Fibroblast of villous mesenchyme (primary cell): ENCODE measurements around the gene ETNK1. TPM values are rescaled to one million over a fixed set of nuclear protein-coding genes. Genes with fewer than 3 reads are reported as not detected.
"Not testable (repeated sequence)": the region's sequence is repeated elsewhere in the genome, so short reads cannot be mapped to it uniquely, and the experiment has no call there.

Experiments used
- DNase-seq: peaks from one replicate; pipeline ENCODE4 v3.0.0-alpha.2; 2010; ENCODE audit warnings: low read depth
- H3K4me3 ChIP-seq: 2 replicates; pipeline ENCODE4 v1.5.1; 2011; ENCODE audit warnings: low read depth, mild to moderate bottlenecking, low read length
- CTCF ChIP-seq: IDR thresholded peaks from 2 replicates; pipeline ENCODE4 v1.5.1; 2012; ENCODE audit warnings: low read depth, mild to moderate bottlenecking, low read length; ENCODE audit not compliant: insufficient read depth
- total RNA-seq: library from RNA; depleted of rRNA; stranded (reverse); fragments of >200 nt; gene quantifications from 2 replicates; pipeline ENCODE4 v1.2.3, GENCODE V29; 2012

The ETNK1 gene
- total RNA-seq, 1 donor = 70.8 TPM

GRCh38 chr12:22593864-22594263, 31.1 kb upstream of the ETNK1 start:
- no peak for DNase-seq
- H3K4me3 ChIP-seq = no peak overlapping the region
- no peak for TF ChIP-seq CTCF

- H3K4me3 ChIP-seq, DNase-seq: not testable (repeated sequence)
Measured at GRCh38 chr12:22597539-22597938, 27.4 kb upstream of the ETNK1 start.

- DNase-seq = no peak
- H3K4me3 ChIP-seq = no peak overlapping the region
- TF ChIP-seq CTCF = no peak
Measured at GRCh38 chr12:22598141-22598762, 26.7 kb upstream of the ETNK1 start.

- no peak overlapping the region for H3K4me3 ChIP-seq
- no peak for DNase-seq
- no peak for TF ChIP-seq CTCF
Measured at GRCh38 chr12:22598763-22599161, 26.2 kb upstream of the ETNK1 start.

- H3K4me3 ChIP-seq = no peak overlapping the region
- TF ChIP-seq CTCF = no peak
- DNase-seq = no peak
Measured at GRCh38 chr12:22600181-22600580, 24.8 kb upstream of the ETNK1 start.

- H3K4me3 ChIP-seq = no peak overlapping the region
- no peak for DNase-seq
- no peak for TF ChIP-seq CTCF
Measured at GRCh38 chr12:22609501-22609900, 15.5 kb upstream of the ETNK1 start.

- no peak overlapping the region for H3K4me3 ChIP-seq
- TF ChIP-seq CTCF = no peak
- DNase-seq = no peak
Measured at GRCh38 chr12:22610131-22610530, 14.8 kb upstream of the ETNK1 start.

- not testable (repeated sequence) for H3K4me3 ChIP-seq, DNase-seq
Measured at GRCh38 chr12:22612822-22613221, 12.1 kb upstream of the ETNK1 start.
